AG20443 (cell line): ENCODE data around the gene TSC22D3.

Source experiments
- DNase-seq: peaks from one replicate; pipeline ENCODE4 v3.0.0; 2012; ENCODE audit warnings: low spot score, mixed read lengths

Gene TSC22D3

DNA sequence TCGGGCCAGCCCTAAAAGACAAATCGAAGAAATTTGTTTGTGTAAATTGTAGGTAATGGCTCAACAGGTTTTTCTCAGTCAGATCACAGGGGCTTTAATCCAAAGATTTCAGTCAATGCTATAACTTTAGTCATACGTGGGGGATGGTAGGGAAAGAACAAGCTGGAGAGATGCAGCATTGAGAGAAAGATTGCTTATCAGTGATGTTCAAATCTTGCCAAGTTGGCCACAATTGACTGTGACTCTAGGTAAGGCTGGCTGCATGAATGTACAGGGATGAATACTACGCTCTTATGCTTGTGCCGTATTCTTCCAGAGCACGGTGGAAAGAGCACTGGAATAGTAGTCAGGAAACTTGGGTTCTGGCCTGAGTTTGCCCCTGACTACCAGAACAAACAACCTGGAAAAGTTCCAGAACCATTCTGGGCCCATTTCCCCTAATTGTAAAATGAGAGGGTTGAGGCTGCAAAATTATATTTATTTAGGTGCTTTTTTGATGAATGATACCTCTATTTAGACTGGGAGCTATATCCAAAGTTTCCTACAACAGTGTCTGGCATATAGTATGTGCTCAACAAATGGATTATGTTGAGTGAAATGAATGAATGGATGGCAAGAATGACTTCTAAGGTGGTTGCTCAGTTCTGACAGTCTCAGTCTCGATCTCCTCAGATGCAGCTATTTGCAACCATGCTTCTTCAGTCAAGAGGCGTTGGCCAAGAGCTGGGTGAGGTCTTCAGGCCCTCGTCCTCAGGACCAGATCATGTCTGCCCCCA is 44.4 kb downstream of the TSC22D3 start:
- DNase-seq, result no peak

DNA sequence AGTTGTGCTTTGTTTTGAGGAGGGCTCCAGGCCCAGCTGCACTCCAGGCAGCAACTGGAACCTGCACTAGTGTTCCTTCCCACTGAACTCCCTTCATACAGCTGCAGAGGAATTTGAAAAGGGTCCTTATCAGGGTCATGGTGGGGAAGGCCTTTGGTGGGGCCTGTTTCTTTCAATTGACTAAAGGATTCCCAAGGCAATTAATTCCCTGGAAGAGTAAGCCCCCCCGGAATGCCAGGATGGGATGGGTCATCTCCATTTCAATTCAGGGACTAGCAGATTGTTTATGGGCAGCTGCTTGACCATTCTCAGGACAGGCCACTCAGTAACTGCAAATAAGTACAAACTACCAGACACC is 45.3 kb downstream of the TSC22D3 start:
- no peak for DNase-seq

GRCh38 chrX:107729558-107730297 is 45.9 kb downstream of the TSC22D3 start:
- no peak for DNase-seq

DNA sequence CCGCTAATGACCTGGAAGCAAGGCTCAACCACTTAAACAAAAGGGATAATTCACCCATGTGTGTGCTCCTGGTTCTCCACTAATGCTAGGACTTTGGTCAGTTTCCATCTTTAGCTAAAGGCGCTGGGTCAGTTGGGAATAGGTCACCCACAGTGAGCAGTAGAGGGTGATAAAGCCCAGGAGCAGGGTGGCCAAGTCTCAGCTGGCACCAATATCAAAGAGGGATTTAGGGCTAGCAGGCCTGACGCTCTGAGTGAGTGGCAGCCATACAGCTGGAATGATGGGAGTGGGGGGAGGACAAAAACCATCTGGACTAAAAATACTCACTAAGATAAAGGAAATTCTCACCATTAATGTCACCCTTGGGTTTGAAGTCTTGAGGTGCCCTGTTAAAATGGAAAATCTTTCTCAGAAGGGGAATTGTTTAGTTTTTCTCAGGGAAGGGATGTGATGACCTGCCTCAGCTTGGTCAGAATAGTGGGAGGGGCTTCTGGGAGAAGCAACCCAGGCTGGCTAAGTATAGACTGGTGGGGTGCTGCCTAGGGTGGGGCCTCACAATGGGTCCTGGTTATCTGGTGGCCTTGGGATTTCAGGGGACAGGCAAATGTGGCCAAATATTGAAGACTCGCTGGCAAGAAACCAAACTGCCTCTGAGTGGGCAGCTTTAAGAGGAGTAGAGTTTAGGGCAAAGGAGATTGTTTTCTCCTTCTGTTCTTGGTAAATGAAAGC is 47.1 kb downstream of the TSC22D3 start:
- DNase-seq, result no peak

GRCh38 chrX:107726816-107727534 is 48.6 kb downstream of the TSC22D3 start:
- DNase-seq, result no peak

- DNase-seq, result no peak
Observed at GRCh38 chrX:107725761-107726555, 49.6 kb downstream of the TSC22D3 start.

- no peak for DNase-seq
Observed at GRCh38 chrX:107724653-107725052, 50.9 kb downstream of the TSC22D3 start.

DNA sequence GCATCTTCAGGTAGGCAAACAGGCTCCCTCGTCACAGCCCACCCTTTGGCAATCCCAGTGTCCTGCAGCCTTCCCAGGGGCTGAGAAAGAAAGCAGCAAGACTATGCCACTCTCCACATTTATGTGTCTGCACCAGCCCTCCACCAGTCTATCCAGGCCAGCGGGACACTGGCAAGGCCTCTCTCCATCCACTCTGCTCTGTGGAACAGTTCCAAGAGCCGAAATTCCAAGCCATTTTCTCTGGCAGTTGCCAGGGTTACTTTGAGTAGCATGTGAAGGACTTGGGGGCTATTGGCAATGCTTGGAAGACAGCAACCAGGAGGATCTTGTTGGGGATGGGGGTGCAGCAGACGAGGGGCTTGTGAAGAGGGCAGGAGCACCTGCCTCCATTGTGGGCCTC is 52.1 kb downstream of the TSC22D3 start:
- DNase-seq, result no peak

GRCh38 chrX:107721966-107722707 is 53.5 kb downstream of the TSC22D3 start:
- DNase-seq, result no peak

DNA sequence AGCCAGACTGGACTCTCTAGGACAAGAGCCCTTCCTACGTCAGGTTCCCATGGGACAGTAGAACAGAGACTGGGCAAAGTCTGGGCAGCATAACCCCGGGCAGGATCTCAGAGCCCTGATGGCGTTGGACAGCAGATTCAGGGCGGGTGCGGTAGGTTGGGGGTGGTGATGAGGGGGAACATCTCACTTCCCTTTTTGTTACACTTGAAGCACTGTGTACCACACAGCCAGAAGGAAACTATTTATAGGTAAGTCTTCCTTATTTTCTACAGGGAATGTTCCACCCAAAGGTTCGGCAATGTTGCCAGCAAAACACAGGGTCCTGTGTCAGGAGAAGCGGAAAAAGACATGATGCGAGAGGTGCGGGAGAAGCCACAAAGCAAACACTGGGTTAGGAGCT is 54.3 kb downstream of the TSC22D3 start:
- DNase-seq, result no peak

DNA sequence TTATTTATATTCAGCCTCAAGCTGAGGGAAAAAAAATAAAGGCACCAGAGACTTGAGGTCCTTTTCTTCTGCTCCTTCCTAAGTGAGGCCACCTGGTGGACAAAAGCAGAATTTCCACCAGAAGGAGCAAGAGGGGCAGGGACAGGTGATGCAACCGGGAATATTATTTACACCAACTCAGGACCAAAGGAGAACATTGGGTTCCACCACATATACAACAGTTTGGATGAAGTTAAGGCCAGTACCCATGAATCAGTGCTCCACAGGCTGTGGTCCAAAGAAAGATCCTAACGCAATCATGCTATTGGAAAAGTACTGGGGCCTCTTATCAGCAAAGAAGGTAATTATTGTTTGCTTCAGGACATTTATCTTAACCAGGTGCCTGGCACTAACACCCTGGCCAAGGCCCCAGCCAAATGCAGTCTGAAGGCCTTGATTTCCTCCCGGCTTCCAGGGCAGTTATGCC is 57.4 kb downstream of the TSC22D3 start:
- DNase-seq, result peak; percentile 66

GRCh38 chrX:107716816-107717700 is 58.5 kb downstream of the TSC22D3 start:
- peak; percentile 77 for DNase-seq

- DNase-seq, result peak; percentile 56
Observed at GRCh38 chrX:107716118-107716684, 59.4 kb downstream of the TSC22D3 start.

- peak; percentile 16 for DNase-seq
Observed at GRCh38 chrX:107715331-107716117, 60.1 kb downstream of the TSC22D3 start.

GRCh38 chrX:107714206-107714891 is 61.2 kb downstream of the TSC22D3 start:
- no peak for DNase-seq

- DNase-seq, result no peak
Observed at GRCh38 chrX:107713543-107714205, 61.9 kb downstream of the TSC22D3 start.

DNA sequence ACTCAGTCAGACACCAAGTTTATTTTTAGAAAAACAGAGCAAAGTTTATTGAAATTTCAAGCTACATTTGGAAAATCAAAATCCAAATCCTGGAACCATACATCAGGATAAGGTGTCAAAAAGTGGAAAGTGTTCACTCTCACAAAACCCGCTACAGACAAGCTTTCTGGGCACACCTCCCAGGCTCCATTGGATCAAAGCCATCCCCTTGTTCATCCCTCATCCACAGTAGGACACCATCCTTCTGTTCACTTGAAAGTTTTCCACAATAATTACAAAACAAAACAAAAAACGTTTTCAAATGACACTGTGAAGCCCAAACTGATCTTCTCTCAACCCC is 62.4 kb downstream of the TSC22D3 start:
- no peak for DNase-seq
